Peyer's patch (tissue), 4 donors: ENCODE measurements around the gene ANO7. TPM values are rescaled to one million over a fixed set of nuclear protein-coding genes. Genes with fewer than 3 reads are reported as not detected.

Source experiments
- DNase-seq, 3 donors: peaks; one replicate each; pipeline ENCODE4 v3.0.0-alpha.2; 2017 to 2019
- H3K27ac ChIP-seq, 4 donors: fragments of 200-600 bp; sonication (generic); one replicate each; pipeline ENCODE4 v1.5.1; 2016 to 2019
- H3K27me3 ChIP-seq, 2 donors: fragments of 200-600 bp; sonication (generic); one replicate each; pipeline ENCODE4 v1.5.1; 2019
- H3K36me3 ChIP-seq, 3 donors: fragments of 200-600 bp; sonication (generic); one replicate each; pipeline ENCODE4 v1.5.1; 2016 to 2019
- H3K4me1 ChIP-seq, 4 donors: fragments of 200-600 bp; sonication (generic); one replicate each; pipeline ENCODE4 v1.5.1; 2016 to 2019
- H3K4me3 ChIP-seq, 4 donors: fragments of 200-600 bp; sonication (generic); 1 replicate in 3 of 4; 2 replicates in 1 of 4; pipeline ENCODE4 v1.5.1; 2016 to 2019; ENCODE audit warnings: mild to moderate bottlenecking in 1 of 4
- H3K9me3 ChIP-seq, 4 donors: fragments of 200-600 bp; sonication (generic); one replicate each; pipeline ENCODE4 v1.5.1; 2016 to 2019; ENCODE audit warnings: mild to moderate bottlenecking in 1 of 4
- CTCF ChIP-seq, 6 experiments: fragments of 450-650 bp in 4 of 6; fragments of 200-600 bp in 2 of 6; sonication (generic) in 1 of 6; IDR thresholded peaks; one replicate each; pipeline ENCODE4 v1.5.1; 2017 to 2019; ENCODE audit warnings: antibody characterized with exemption in 6 of 6, mild to moderate bottlenecking in 3 of 6, moderate library complexity in 1 of 6
- POLR2A ChIP-seq, 2 donors: fragments of 450-650 bp; IDR thresholded peaks; one replicate each; pipeline ENCODE4 v1.5.1; 2017; ENCODE audit warnings: antibody characterized with exemption in 2 of 2, mild to moderate bottlenecking in 2 of 2, moderate library complexity in 2 of 2
- total RNA-seq, 4 donors: library from RNA; depleted of rRNA; stranded (reverse); fragments of >200 nt; gene quantifications; one replicate each; pipeline ENCODE4 v1.1.0, GENCODE V29; 2016

Gene ANO7
- total RNA-seq, 4 donors from 2014 or later = 89.1 to 188 (median 102) TPM

- no peaks in the 10 kb centered on the region for H3K9me3 ChIP-seq
- no peak overlapping the region for H3K27ac ChIP-seq
- H3K4me3 ChIP-seq = no peak overlapping the region
- no peak for DNase-seq
- no peaks in the 10 kb centered on the region for H3K27me3 ChIP-seq
- peaks cover 0 to 10% (median 0%) of the 10 kb centered on the region in 4 donors for H3K4me1 ChIP-seq
- TF ChIP-seq CTCF (IDR thresholded peaks at IDR 0.05) = no peak
- no peak for TF ChIP-seq POLR2A (IDR thresholded peaks at IDR 0.05)
- no peaks in the 10 kb centered on the region for H3K36me3 ChIP-seq
These were observed 19.2 kb downstream of the ANO7 start for GRCh38 chr2:241207641-241208040.

DNA sequence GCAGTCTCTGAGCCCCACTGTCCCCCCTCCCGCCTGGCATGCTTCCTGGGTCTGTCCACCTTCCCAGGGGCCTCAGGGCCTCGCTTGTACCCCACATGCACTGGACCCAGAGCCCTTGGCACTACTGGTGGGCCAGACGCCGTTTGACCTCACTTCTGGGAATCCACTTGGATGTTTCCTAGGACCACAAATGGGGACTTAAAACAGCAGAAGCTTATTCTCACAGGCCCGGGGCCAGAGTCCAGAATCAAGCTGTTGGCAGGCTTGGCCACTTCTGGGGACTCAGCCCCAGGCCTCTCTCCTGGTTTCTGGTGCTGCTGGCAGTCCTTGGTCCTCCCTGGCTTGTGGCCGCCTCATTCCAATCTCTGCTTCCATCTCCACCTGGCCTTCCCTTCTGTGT is 19.6 kb downstream of the ANO7 start:
- H3K4me3 ChIP-seq = no peak overlapping the region
- no peaks in the 10 kb centered on the region for H3K27me3 ChIP-seq
- no peak overlapping the region for H3K27ac ChIP-seq
- H3K9me3 ChIP-seq = no peaks in the 10 kb centered on the region
- H3K4me1 ChIP-seq = peaks cover 0 to 10% (median 0%) of the 10 kb centered on the region in 4 donors
- no peak for TF ChIP-seq CTCF (IDR thresholded peaks at IDR 0.05)
- no peak for TF ChIP-seq POLR2A (IDR thresholded peaks at IDR 0.05)
- H3K36me3 ChIP-seq = no peaks in the 10 kb centered on the region
- DNase-seq = no peak

GRCh38 chr2:241209271-241209670 is 20.8 kb downstream of the ANO7 start:
- no peak for TF ChIP-seq CTCF (IDR thresholded peaks at IDR 0.05)
- TF ChIP-seq POLR2A (IDR thresholded peaks at IDR 0.05) = no peak
- no peak overlapping the region for H3K4me3 ChIP-seq
- no peaks in the 10 kb centered on the region for H3K9me3 ChIP-seq
- no peaks in the 10 kb centered on the region for H3K36me3 ChIP-seq
- H3K27me3 ChIP-seq = no peaks in the 10 kb centered on the region
- H3K27ac ChIP-seq = no peak overlapping the region
- no peak for DNase-seq
- H3K4me1 ChIP-seq = peaks cover 0 to 10% (median 0%) of the 10 kb centered on the region in 4 donors

DNA sequence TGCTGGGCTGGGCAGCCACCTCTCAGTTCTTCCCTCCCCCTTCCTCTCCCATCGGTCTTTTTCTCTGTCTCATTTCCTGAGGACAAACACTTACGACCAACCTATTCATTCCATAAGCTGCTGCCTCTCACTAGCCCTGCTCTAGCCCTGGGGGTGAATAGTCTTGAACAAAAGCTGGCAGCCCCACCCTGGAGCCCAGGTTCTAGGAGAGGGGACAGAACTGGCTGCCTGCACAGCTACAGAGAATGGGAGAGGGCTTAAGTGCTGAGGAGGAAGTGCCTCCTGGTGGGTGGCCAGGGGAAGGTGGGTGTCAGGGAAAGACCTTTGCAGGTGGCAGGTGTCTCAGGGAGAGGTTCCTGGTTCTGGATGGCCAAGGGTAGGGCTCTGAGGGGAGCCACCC is 22.8 kb downstream of the ANO7 start:
- Histone ChIP-seq H3K27ac (no peak overlapping the region), H3K4me1 (peaks cover 0 to 10% (median 0%) of the 10 kb centered on the region in 4 donors), H3K4me3 (no peak overlapping the region), H3K27me3 (no peaks in the 10 kb centered on the region), H3K9me3 (no peaks in the 10 kb centered on the region), H3K36me3 (no peaks in the 10 kb centered on the region)
- no peak for DNase-seq
- TF ChIP-seq POLR2A (IDR thresholded peaks at IDR 0.05) (no peak), CTCF (IDR thresholded peaks at IDR 0.05) (no peak)

GRCh38 chr2:241213041-241213440 is 24.6 kb downstream of the ANO7 start:
- H3K4me1 ChIP-seq = peaks cover 0 to 1% (median 0%) of the 10 kb centered on the region in 4 donors
- H3K27me3 ChIP-seq = no peaks in the 10 kb centered on the region
- no peak for DNase-seq
- no peaks in the 10 kb centered on the region for H3K9me3 ChIP-seq
- TF ChIP-seq POLR2A (IDR thresholded peaks at IDR 0.05) (no peak), CTCF (IDR thresholded peaks at IDR 0.05) (no peak)
- H3K36me3 ChIP-seq = no peaks in the 10 kb centered on the region
- no peak overlapping the region for H3K4me3 ChIP-seq
- no peak overlapping the region for H3K27ac ChIP-seq

DNA sequence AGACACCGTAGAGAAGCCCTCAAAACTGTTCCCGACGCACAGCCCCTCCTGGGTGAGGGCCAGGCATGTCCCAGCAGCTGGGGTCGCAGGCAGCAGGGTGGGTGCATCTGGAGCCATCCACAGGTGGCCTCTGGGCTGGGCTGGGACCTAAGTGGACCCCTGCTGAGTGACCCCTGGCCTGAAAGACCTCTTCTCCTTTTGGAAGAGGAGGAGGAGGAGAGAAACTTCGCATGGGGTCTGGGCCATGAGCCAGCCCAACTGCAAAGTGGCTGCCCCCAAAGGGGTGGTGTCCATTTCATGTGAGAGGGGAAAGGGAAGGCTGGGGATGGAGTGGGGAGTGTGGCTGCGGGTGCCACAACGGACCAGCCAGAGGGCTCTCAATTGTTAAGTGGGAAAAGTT is 25.1 kb downstream of the ANO7 start:
- H3K36me3 ChIP-seq = no peaks in the 10 kb centered on the region
- TF ChIP-seq CTCF (IDR thresholded peaks at IDR 0.05) (no peak), POLR2A (IDR thresholded peaks at IDR 0.05) (no peak)
- H3K4me3 ChIP-seq = no peak overlapping the region
- H3K9me3 ChIP-seq = no peaks in the 10 kb centered on the region
- DNase-seq = no peak
- no peak overlapping the region for H3K27ac ChIP-seq
- H3K27me3 ChIP-seq = no peaks in the 10 kb centered on the region
- peaks cover 0 to 5% (median 0%) of the 10 kb centered on the region in 4 donors for H3K4me1 ChIP-seq
